ENCODE results near the gene GNA12.

GNA12 gene

GRCh38 chr7:2844153-2845033 is at the start of gene GNA12:
Gene GNA12, minus strand, starts transcription at chr7:2844308. Its CDS starts 147 bp downstream, at chr7:2844161.
- peak; percentile 98 for DNase-seq

GRCh38 chr7:2893411-2893861 is 49.3 kb upstream of the GNA12 start:
- no peak for DNase-seq

GRCh38 chr7:2892549-2892948 is 48.4 kb upstream of the GNA12 start:
- no peak for DNase-seq

GRCh38 chr7:2887816-2888215 is 43.7 kb upstream of the GNA12 start:
- no peak for DNase-seq

GRCh38 chr7:2886900-2887299 is 42.8 kb upstream of the GNA12 start:
- peak; percentile 40 for DNase-seq

- no peak for DNase-seq
These were observed 42.3 kb upstream of the GNA12 start for GRCh38 chr7:2886391-2886790.

GRCh38 chr7:2884161-2884560 is 40.1 kb upstream of the GNA12 start:
- DNase-seq: no peak

- no peak for DNase-seq
These were observed 39.0 kb upstream of the GNA12 start for GRCh38 chr7:2883101-2883500.

GRCh38 chr7:2882111-2882510 is 38.0 kb upstream of the GNA12 start:
- no peak for DNase-seq

GRCh38 chr7:2880874-2881533 is 36.9 kb upstream of the GNA12 start:
- no peak for DNase-seq

- no peak for DNase-seq
These were observed 35.9 kb upstream of the GNA12 start for GRCh38 chr7:2880051-2880450.

- no peak for DNase-seq
These were observed 35.2 kb upstream of the GNA12 start for GRCh38 chr7:2879354-2879753.

GRCh38 chr7:2878306-2878705 is 34.2 kb upstream of the GNA12 start:
- no peak for DNase-seq

- DNase-seq: no peak
These were observed 32.1 kb upstream of the GNA12 start for GRCh38 chr7:2876031-2876731.

GRCh38 chr7:2873686-2874551 is 29.8 kb upstream of the GNA12 start:
- DNase-seq: no peak

GRCh38 chr7:2873146-2873545 is 29.0 kb upstream of the GNA12 start:
- no peak for DNase-seq

- no peak for DNase-seq
These were observed 28.3 kb upstream of the GNA12 start for GRCh38 chr7:2872296-2872874.

GRCh38 chr7:2870471-2870931 is 26.4 kb upstream of the GNA12 start:
- no peak for DNase-seq

GRCh38 chr7:2869981-2870380 is 25.9 kb upstream of the GNA12 start:
- DNase-seq: no peak

GRCh38 chr7:2866601-2867000 is 22.5 kb upstream of the GNA12 start:
- no peak for DNase-seq

GRCh38 chr7:2864999-2865670 is 21.0 kb upstream of the GNA12 start:
- DNase-seq: peak; percentile 72
